OCI-LY7 (cell line): ENCODE measurements around the gene DGCR2. TPM values are rescaled to one million over a fixed set of nuclear protein-coding genes. Genes with fewer than 3 reads are reported as not detected.

Experiments
- BruUV-seq: library from RNA; stranded (reverse); fragments of 400-500 nt; replicated peaks from 2 replicates; lab custom pipeline; 2021; lab: Mats Ljungman, UMichigan
- CTCF ChIA-PET: fragments of 300-600 bp; sonication (Branson Sonifier 250); formaldehyde crosslinking; loops from one replicate; lab custom pipeline; 2022; ENCODE audit warnings: antibody characterized with exemption; ENCODE audit not compliant: unreplicated experiment; lab: Charles Lee
- POLR2A ChIA-PET: fragments of 300-600 bp; sonication (Branson Sonifier 250); formaldehyde crosslinking; loops from one replicate; lab custom pipeline; 2022; ENCODE audit warnings: antibody characterized with exemption; lab: Charles Lee
- DNase-seq: peaks from one replicate; pipeline ENCODE4 v3.0.0-alpha.2; 2015; ENCODE audit warnings: low spot score
- H2AFZ ChIP-seq: fragments of 200-600 bp; sonication (generic), shearing (Covaris generic); 2 replicates; pipeline ENCODE4 v1.6.1; 2014; ENCODE audit warnings: mild to moderate bottlenecking, antibody characterized with exemption, low read length, moderate library complexity
- H3K27ac ChIP-seq: fragments of 200-600 bp; sonication (generic); 2 replicates; pipeline ENCODE4 v1.5.1; 2014; ENCODE audit warnings: mixed run types, low read depth, mild to moderate bottlenecking, moderate library complexity, low read length, inconsistent platforms; ENCODE audit not compliant: poor library complexity, severe bottlenecking
- H3K36me3 ChIP-seq: fragments of 200-600 bp; sonication (generic); 2 replicates; pipeline ENCODE4 v1.6.1; 2014; ENCODE audit warnings: mild to moderate bottlenecking, antibody characterized with exemption, low read length, moderate library complexity, mixed read lengths; ENCODE audit not compliant: insufficient read depth
- H3K4me1 ChIP-seq: fragments of 200-600 bp; sonication (generic); 2 replicates; pipeline ENCODE4 v1.5.1; 2014; ENCODE audit warnings: mild to moderate bottlenecking, low read length; ENCODE audit not compliant: insufficient read depth, poor library complexity, severe bottlenecking
- H3K4me2 ChIP-seq: fragments of 200-600 bp; sonication (generic); 2 replicates; pipeline ENCODE4 v1.6.1; 2014; ENCODE audit warnings: mild to moderate bottlenecking, low read length
- H3K4me3 ChIP-seq: fragments of 200-600 bp; sonication (generic); 2 replicates; pipeline ENCODE4 v1.5.1; 2014; ENCODE audit warnings: mild to moderate bottlenecking, low read depth, low read length; ENCODE audit not compliant: poor library complexity, severe bottlenecking
- H3K79me2 ChIP-seq: fragments of 200-600 bp; sonication (generic); 2 replicates; pipeline ENCODE4 v1.6.1; 2016; ENCODE audit warnings: low read depth, mild to moderate bottlenecking, low read length, moderate library complexity, mixed read lengths; ENCODE audit not compliant: insufficient read depth
- H3K9me2 ChIP-seq: fragments of 200-600 bp; sonication (generic); 2 replicates; pipeline ENCODE4 v1.6.1; 2016; ENCODE audit warnings: mild to moderate bottlenecking, low read length, mixed read lengths; ENCODE audit not compliant: insufficient read depth
- H3K9me3 ChIP-seq: fragments of 200-600 bp; sonication (generic); 2 replicates; pipeline ENCODE4 v1.6.1; 2014; ENCODE audit warnings: mild to moderate bottlenecking, mixed run types, low read length, mixed read lengths
- H4K20me1 ChIP-seq: fragments of 200-600 bp; sonication (generic); 2 replicates; pipeline ENCODE4 v1.6.1; 2014; ENCODE audit warnings: mild to moderate bottlenecking, antibody characterized with exemption, low read length, moderate library complexity, mixed read lengths; ENCODE audit not compliant: insufficient read depth
- EZH2phosphoT487 ChIP-seq: fragments of 200-600 bp; sonication (generic); IDR thresholded peaks from 2 replicates; pipeline ENCODE4 v1.6.1; 2018; ENCODE audit warnings: low read depth, borderline replicate concordance, mild to moderate bottlenecking, mixed run types, antibody characterized with exemption, low read length, moderate library complexity, mixed read lengths
- intact Hi-C: fragments of 100-400 bp; cut with micrococcal nuclease; formaldehyde crosslinking; loops from one replicate; pipeline ENCODE4 v1.10.0; 2022; ENCODE audit not compliant: unreplicated experiment
- total RNA-seq, 2 experiments: library from RNA; depleted of rRNA in 1 of 2; stranded (reverse); fragments of >200 nt in 1 of 2; shearing (Covaris generic) in 1 of 2; gene quantifications; 2 replicates each; pipeline ENCODE4 v1.2.3, GENCODE V29; 2014 to 2022
- TF ChIP-seq, protein P1 (sequence below): fragments of 200-600 bp; sonication (generic); conservative IDR thresholded peaks from 2 replicates; pipeline ENCODE4 v1.5.1; 2014; ENCODE audit warnings: mild to moderate bottlenecking, antibody characterized with exemption, low read length, moderate library complexity, mixed read lengths

DGCR2 gene
- total RNA-seq, 2 experiments from 2014 or later: 27.6 to 29.7 TPM

DNA sequence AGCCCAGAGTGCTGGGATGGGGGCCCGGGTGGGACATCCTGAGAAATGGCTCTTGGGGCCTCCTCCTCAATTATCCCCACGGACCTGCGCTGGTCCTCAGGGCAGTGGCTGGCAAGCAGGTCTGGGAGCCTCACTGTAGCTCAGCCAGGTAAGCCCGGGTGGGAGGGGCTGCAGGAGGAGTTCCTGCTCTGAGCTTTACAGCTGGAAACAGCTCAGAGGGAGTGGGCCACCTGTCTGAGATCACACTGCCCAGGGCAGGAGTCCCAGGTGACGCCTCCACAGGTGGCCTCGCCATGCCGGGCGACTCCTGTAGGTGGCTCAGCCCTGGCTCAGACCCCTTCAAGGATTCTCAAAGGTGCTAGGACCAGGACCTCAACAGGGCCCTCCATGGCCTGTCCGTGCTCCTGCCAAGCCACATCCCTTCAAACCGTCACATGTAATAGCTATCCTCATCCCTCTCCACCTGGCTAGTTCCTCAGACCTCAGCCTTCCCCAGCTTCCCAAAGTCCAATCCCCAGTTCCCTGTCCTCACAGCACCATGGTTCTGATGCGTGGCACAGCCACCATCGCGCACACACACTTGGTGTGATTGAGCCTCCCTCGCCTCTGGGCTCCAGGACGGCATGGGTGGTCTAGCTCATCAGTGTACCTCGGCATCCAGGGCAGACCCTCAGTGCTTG lies 5.3 kb upstream of the DGCR2 start:
- H3K4me2 ChIP-seq: no peak overlapping the region
- no peaks in the 10 kb centered on the region for H4K20me1 ChIP-seq
- H3K79me2 ChIP-seq: no peaks in the 10 kb centered on the region
- POLR2A ChIA-PET: no interaction called here
- no peak overlapping the region for H2AFZ ChIP-seq
- no TSS peak for BruUV-seq
- H3K9me2 ChIP-seq: no peaks in the 10 kb centered on the region
- H3K9me3 ChIP-seq: no peaks in the 10 kb centered on the region
- TF ChIP-seq EZH2phosphoT487: no peak
- TF ChIP-seq, protein P1, sequence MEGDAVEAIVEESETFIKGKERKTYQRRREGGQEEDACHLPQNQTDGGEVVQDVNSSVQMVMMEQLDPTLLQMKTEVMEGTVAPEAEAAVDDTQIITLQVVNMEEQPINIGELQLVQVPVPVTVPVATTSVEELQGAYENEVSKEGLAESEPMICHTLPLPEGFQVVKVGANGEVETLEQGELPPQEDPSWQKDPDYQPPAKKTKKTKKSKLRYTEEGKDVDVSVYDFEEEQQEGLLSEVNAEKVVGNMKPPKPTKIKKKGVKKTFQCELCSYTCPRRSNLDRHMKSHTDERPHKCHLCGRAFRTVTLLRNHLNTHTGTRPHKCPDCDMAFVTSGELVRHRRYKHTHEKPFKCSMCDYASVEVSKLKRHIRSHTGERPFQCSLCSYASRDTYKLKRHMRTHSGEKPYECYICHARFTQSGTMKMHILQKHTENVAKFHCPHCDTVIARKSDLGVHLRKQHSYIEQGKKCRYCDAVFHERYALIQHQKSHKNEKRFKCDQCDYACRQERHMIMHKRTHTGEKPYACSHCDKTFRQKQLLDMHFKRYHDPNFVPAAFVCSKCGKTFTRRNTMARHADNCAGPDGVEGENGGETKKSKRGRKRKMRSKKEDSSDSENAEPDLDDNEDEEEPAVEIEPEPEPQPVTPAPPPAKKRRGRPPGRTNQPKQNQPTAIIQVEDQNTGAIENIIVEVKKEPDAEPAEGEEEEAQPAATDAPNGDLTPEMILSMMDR: no peak
- H3K36me3 ChIP-seq: 0 out of 2 replicates have a peak, but pooled peaks cover 6% of the 10 kb centered on the region
- no peak for DNase-seq
- peaks cover 16% of the 10 kb centered on the region for H3K4me1 ChIP-seq
- no peak overlapping the region for H3K27ac ChIP-seq
- intact Hi-C loops: no loop called here
- CTCF ChIA-PET: interaction anchor here (0.5 kb wide), 1 partner anchor 41 kb away, joined by 3 read pairs; no protein-coding TSS in a partner anchor
- no peak overlapping the region for H3K4me3 ChIP-seq

DNA sequence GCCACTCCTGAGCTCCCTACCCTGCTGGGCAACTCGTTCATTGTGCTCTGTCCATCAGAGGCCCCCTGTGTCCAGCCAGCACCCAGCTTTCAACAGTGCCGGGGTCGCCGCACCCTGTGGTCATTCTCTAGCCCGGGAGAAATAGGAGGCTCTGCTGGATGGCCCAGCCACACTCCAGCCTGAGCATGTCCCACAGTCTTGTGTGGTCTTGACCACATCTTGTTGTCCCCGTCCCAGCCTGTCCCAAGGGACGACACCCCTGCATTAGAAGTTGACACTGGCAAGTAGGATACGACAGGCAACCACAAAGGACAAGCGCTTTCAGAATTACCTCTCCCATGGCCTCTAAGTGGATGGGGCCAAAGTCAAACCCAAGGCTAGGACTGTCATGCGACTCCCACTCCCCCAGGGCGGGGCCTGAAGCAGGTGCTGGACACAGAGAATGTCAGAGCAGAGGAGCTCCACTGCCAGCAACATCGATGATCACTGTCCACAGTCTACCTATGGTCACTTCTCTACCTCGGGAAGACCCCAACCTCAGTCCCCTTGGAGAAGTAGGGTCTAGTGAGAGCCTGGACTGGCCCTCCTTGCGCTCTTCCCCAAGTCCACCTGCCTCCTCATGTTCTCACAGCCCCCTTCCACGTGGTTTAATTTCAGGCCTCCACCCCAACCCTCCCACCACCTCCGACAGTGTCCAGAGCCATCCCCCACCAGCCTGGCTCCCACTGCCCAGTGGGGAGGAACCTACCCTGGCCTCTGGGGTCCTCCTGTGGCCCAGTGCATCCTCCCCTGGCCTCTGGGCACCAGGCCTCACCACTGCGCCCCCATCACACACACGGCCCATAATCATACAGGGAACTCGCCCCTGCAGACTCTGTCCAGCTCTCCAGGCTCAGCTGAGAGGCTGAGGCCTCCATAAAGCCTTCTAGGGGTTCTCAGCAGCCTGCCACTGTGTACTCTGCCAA lies 4.4 kb upstream of the DGCR2 start:
- Histone ChIP-seq H3K9me3 (no peaks in the 10 kb centered on the region), H3K4me2 (no peak overlapping the region), H3K4me3 (no peak overlapping the region), H3K9me2 (no peaks in the 10 kb centered on the region), H3K36me3 (0 out of 2 replicates have a peak, but pooled peaks cover 3% of the 10 kb centered on the region), H4K20me1 (no peaks in the 10 kb centered on the region), H3K79me2 (peaks cover 2% of the 10 kb centered on the region), H3K4me1 (peaks cover 16% of the 10 kb centered on the region), H2AFZ (no peak overlapping the region), H3K27ac (no peak overlapping the region)
- intact Hi-C loops: no loop called here
- ChIA-PET POLR2A (no interaction called here), CTCF (no interaction called here)
- no TSS peak for BruUV-seq
- TF ChIP-seq, protein P1: no peak
- TF ChIP-seq EZH2phosphoT487: no peak
- no peak for DNase-seq
